Epithelial cell of proximal tubule (primary cell): ENCODE data around the gene KIAA1958. TPM values are rescaled to one million over a fixed set of nuclear protein-coding genes. Genes with fewer than 3 reads are reported as not detected.
"Not testable (repeated sequence)": the region's sequence is repeated elsewhere in the genome, so short reads cannot be mapped to it uniquely, and the experiment has no call there.

Experiments used
- DNase-seq: peaks from one replicate; pipeline ENCODE4 v3.0.0-alpha.2; 2011; ENCODE audit warnings: low read depth
- H3K4me3 ChIP-seq: 2 replicates; pipeline ENCODE4 v1.5.1; 2011; ENCODE audit warnings: low read depth, mild to moderate bottlenecking, low read length
- CTCF ChIP-seq: conservative IDR thresholded peaks from 2 replicates; pipeline ENCODE4 v1.5.1; 2012; ENCODE audit warnings: low read depth, mild to moderate bottlenecking, low read length
- total RNA-seq: library from RNA; depleted of rRNA; stranded (reverse); fragments of >200 nt; gene quantifications from 2 replicates; pipeline ENCODE4 v1.2.3, GENCODE V29; 2015

KIAA1958 gene
- total RNA-seq, 1 donor from 2014 or later: 3.4 TPM

GRCh38 chr9:112582371-112583262 is 96.0 kb downstream of the KIAA1958 start:
- no peak for DNase-seq
- H3K4me3 ChIP-seq: no peak overlapping the region
- TF ChIP-seq CTCF: no peak

DNA sequence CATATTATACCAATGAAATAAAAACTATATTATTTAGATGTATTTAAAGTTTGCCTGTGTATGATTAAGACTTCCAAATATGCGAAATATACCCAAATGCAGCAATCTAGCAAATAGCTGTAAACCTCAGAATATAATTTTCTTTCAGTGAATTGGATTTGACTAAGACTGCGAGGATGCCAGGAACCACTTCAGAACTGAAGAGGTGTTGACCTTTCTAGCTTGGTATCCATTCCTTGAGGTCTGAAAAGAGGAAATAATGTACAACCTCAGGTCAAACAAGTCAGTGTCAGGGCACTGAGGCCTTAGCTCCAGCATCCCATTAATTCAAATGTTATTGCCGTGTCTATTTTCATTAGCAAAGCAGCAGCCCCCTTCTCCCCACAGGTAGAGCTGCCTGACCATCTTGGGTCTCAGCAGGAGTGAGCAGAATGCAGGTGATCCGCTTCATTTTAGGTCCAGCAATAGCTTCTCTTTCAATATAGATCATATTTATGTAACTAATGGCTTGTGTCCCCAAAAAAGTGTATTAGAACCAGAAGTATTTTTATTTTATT is 100.0 kb downstream of the KIAA1958 start:
- no peak for TF ChIP-seq CTCF
- H3K4me3 ChIP-seq: no peak overlapping the region
- DNase-seq: no peak

DNA sequence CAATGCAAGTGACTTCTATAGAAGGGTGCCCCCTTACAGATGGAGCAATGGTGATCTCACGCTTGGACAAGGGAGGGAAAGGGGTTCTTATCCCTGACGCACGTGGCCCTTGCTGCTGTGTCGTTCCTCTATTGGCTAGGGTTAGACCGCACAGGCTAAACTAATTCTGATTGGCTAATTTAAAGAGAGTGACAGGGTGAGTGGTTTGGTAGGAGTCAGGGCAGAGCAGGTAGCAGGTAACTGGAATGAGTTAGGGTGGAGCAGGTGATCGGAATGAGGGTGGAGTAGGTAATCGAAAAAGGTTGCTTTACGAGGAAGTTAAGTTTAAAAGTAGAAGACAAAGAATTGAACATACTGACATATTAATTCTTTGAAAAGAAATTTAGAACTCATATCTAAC is 105.2 kb downstream of the KIAA1958 start:
- not testable (repeated sequence) for DNase-seq, H3K4me3 ChIP-seq

DNA sequence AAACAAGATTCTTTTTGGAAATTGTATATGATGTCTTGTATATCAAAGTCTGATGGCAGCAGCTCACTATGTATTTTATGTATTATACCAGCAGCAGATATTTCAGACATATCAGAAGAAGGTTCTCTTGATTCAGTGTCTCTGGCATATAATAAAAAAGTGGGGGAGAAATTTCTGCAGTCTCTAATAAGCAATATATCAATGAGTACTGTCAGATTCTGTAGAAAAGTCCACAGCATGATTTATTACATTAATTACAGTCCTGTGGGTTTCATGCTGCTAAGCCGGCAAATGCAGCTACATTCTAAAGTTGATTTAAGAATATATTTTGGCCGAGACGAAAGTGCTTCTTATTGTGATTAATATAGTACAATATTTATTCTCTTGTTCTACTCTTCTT is 113.1 kb downstream of the KIAA1958 start:
- no peak for TF ChIP-seq CTCF
- DNase-seq: no peak
- H3K4me3 ChIP-seq: no peak overlapping the region

GRCh38 chr9:112601636-112602035 is 115.0 kb downstream of the KIAA1958 start:
- no peak overlapping the region for H3K4me3 ChIP-seq
- no peak for TF ChIP-seq CTCF
- DNase-seq: no peak

- H3K4me3 ChIP-seq: no peak overlapping the region
- no peak for DNase-seq
- no peak for TF ChIP-seq CTCF
Observed at GRCh38 chr9:112604790-112605189, 118.2 kb downstream of the KIAA1958 start.

DNA sequence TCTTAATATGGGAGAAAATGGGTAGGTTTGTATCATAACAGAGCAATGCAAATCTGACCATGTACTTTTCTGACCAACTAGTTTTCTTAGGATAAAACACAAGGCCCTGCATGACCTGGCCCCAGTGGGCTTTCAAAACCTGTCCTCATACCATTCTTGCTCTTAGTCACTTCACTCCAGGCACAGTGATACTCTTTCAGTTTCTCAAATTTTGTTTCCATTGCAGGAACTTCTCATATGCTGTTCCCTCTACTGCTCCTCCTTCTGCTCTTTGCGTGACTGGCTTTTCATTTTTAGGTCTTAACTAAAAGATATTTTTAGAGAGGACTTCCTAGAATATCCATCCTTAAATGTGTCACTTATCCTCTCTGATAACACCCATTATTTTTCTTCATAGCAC is 118.9 kb downstream of the KIAA1958 start:
- TF ChIP-seq CTCF: no peak
- H3K4me3 ChIP-seq: no peak overlapping the region
- no peak for DNase-seq
